ENCODE measurements around the gene RWDD4.

Gene RWDD4

DNA sequence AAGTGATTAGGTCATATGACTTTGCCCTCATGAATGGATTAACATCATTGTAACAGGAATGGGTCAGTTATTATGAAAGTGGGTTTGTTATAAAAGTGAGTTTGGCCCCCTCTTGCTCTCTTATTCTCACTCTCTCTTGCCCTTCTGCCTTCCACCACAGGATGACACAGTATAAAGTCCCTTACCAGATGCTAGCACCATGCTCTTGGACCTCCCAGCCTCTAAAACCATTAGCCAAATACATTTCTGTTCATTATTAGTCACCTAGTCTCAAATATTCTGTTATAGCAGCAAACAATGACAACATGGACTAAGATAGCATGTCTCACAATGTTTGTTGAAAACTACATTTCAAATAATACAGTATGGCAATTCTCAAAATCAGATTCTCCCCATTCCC is 59.7 kb downstream of the RWDD4 start:
- DNase-seq = no peak

DNA sequence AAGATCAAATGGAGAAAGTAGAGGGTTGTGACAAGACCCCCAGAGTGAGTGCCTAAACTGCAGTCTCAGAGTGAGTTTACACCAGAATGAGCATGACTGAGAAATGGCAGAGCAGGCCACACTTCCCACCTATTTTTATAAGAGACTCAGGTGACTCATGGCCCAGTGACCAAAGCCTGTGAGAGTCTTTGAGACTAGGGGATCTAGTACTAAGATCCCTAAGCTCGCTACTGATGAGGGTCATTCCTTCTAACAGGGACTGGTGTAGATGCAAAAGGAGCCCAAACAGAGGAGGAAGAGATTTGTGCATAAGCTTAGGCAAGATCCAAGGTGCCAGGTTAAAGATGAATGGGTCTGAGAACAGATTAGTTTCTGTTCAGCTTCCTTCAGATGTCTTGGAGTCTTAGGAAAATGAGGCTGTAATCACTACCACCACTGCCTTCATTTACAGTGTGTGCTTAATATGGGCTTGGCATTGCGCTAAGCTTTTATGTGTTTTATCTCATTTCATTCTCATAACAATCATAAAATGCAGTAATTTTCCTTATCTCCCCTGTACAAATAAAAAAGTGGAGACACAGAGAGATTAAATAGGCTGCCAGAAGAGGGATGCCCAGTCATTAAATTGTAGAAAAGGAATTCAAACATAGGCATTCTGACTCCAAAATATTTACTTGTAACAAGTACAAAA is 62.8 kb downstream of the RWDD4 start:
- no peak for DNase-seq

DNA sequence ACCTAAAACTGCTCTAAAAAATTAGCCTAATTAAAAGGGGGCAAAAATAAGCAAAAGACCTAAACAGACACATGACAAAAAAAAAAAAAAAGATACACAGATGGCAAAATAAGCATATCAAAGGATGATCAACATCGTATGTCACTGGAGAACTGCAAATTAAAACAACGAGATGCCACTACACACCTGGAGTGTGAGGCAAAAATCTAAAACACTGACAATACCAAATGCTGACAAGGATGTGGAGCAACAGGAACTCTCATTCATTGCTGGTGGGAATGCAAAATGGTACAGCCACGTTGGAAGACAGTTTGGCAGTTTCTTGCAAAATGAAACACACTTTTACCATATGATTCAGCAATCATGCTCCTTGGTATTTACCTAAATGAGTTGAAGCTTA is 64.2 kb downstream of the RWDD4 start:
- DNase-seq = no peak

DNA sequence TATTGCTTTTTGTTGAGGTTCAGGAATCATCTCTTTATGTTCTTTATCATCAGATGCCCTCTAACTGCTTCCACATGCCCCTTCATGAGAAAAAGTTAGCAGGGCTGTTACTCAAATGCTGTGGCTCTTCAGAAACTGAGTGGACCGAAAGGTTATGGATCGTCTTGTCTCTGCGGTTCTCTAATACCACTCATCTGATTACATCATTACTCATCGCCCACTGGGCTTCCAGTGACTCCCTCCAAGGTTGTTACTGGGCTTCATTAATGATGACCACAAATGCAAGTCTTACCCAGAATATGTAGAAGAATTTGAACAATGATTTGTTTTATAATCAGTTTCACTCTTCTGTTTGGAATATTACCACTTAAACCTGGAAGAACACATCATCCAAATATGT is 67.7 kb downstream of the RWDD4 start:
- DNase-seq = no peak

Data from activated T-cell treated with anti-CD3 and anti-CD28 coated beads, Interleukin-2, amount 50 U/mL, for 1 hour (primary cell).